T-helper 9 cell (primary cell): ENCODE measurements around the gene LAMTOR5.

Experiments
- DNase-seq: peaks from one replicate; pipeline ENCODE4 v3.0.0-alpha.2; 2020

The LAMTOR5 gene

DNA sequence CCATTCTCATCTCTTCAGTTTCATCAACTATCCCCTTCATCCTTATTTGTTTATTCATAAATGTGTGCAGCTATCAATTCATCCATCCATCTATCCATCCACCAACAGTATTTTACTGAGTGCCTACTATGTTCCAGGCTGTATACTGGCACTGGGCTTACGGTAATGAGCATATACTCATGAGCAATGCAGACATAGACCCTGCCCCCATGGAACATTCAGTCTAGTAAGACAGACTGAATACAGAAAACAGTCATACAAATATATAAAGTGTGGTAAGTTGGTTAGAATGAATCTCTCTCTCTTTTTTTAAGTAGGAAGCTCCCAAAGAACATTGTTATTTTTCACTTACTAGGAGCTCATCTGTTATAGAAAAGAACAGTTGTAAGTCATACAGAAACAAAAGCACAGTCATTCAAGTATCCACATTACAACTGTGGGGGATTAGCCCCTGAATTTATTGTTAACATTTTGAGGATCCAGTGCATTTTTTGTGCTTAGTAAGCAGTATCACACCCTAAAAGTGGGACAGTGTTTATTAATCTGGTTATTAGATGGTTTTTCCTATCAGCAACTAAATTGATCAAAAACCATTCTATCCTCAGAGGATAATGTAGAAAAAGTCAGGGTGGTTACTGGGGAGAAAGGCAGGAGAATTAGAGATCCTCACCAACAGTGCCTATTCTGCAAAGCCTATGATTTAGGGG lies 20.3 kb downstream of the LAMTOR5 start:
- no peak for DNase-seq

DNA sequence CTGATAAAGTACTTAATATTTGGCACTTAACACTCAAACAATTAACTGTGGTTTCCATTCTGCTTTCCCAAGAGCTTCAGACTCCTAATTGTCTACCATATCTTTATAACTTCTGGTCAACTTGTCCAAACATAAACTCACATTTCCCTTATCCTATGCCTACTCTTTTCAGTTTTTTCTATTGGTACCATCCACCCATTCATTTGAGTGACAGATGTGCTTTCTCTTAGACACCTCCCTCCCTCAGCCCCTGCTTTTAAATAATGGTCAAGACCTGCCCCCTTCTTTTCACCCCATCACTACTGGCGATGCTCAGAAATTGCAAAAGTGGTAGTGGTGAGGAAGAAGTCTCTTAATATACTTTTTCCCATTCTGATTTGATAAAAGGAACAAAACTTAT lies 22.1 kb downstream of the LAMTOR5 start:
- no peak for DNase-seq

DNA sequence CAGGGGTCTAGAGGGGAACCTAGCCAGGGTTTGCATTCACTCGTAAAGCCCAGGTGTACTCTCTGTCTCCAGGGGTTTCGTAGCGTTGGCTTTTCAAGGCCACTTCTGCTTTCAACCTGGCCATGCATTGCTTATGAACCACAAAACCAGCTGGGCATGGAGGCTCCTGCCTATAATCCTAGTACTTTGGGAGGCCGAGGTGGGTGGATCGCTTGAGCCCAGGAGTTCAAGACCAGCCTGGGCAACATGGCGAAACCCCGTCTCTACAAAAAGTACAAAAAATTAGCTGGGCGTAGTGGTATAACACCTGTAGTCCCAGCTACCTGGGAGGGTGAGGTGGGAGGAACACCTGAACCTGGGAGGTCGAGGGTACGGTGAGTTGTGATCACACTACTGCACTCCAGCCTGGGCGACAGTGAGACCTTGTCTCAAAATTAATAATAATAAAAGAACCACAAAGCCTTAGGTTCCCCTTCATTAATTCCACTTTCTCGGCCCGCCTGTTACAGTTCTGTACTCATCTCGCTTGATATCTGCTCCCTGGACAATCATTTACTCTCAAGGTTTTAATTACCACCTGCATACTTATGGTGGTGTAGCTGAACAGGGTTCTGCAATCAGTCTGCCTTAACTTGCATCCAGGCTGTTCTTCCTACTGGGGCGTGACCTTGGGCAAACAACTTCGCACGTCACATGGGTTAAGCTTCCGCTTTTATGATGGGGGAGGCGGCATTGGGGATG lies 22.7 kb downstream of the LAMTOR5 start:
- no peak for DNase-seq

DNA sequence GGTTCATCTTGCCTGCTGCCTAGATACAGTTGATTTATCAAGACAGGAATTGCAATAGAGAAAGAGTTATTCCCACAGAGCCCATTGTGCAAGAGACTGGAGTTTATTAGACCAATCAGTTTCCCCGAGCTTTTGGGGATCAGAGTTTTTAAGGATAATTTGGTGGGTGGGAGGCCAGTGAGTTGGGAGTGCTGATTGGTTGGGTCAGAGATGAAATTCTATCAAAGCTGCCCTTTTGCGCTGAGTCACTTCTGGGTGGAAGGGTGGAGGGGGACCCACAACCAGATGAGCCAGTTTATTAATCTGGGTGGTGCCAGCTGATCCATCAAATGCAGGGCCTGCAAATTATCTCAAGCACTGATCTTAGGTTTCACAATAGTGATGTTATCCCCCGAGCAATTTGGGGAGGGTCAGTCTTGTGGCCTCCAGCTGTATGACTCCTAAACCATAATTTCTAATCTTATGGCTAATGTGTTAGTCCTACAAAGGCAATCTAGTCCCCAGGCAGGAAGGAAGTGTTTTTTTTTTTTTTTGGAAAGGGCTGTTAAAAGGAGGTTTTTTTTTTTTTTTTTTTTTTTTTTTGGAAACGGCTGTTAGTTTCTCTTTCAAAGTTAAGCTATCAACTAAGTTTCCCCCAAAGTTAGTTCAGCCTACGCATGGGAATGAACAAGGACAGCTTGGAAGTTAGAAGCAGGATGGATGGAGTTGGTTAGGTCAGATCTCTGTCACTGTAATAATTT lies 24.1 kb downstream of the LAMTOR5 start:
- no peak for DNase-seq

DNA sequence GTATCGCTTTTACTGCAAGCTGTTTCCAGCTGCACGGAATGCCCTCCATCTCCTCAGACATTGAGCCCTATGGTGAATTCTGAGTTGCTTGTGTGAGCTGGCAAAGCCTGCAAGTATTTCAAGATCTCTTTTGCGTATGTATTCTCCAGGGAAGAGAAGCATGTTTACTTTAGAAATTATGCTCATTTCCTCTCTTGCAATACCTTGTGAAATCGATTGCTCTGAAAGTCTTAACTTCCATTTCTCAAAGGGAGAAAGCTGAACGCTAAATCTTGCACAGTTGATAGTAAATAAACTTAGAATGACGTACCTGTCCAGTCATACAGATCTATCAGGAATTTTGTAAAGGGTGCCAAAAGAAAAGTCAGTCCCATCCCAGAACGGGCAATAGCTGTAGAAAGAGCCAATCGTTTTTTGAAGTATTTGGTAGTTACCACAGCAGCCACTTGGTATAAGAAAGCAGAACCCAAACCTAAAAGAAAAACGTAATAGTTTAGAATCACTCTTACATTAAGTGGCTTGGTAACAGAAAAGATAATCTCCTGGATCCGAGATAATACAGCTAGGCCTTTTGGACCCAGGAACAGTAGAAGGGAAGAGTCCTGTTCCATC lies 26.7 kb downstream of the LAMTOR5 start:
- no peak for DNase-seq

DNA sequence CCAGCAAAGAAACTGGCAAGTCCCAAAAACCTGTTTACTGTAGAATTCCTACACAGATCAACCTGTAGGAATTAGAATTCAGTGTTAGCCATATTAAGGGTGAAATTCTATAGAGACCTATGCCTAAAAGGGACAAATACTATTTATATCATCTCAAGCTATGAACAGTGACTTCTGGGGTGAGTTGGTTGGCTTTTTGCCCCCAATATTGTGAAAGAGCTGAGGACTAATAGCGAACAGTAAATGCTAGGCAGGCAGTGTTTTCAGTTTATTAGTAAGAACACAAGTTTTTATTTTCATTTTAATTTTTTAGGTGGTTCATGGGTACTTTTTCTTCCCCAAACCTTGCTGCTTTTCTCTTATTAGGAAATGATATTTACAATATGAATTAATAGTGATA lies 32.0 kb downstream of the LAMTOR5 start:
- DNase-seq: no peak

DNA sequence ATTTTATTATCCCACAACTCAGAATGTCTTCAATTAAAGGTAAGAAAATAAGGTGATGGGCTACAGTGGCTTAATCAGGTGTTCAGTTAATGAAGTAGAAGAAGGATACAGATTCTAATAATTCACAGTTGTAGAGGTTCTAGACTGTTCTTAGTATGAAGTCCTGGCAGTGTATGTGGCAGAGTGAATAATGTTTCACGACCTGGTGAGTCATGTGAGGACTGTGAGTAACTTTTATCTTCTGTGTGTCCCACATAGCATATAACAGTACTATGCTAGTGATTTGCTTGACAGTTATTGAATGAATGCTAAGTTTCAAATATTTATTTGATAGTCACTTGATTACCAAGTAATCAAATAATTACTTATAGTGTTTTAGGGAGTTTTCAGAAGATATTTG lies 36.7 kb downstream of the LAMTOR5 start:
- DNase-seq: no peak

DNA sequence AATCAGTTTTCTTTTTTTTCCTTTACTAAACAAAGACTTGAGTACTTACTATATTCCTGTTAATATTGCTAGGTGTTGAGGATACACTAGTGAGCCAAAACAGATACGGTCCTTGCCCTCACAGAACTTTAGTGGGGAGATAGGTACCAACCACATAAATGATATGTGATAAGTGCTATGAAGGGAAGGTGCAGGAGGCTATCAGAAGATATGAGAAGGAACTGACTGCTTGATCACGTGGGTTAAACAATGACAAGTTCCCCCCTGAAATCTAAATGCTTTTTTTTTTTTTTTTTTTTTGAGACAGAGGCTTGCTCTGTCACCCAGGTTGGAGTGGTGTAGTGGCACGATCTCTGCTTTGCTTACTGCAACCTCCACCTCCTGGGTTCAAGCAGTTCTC lies 43.3 kb downstream of the LAMTOR5 start:
- DNase-seq: no peak

DNA sequence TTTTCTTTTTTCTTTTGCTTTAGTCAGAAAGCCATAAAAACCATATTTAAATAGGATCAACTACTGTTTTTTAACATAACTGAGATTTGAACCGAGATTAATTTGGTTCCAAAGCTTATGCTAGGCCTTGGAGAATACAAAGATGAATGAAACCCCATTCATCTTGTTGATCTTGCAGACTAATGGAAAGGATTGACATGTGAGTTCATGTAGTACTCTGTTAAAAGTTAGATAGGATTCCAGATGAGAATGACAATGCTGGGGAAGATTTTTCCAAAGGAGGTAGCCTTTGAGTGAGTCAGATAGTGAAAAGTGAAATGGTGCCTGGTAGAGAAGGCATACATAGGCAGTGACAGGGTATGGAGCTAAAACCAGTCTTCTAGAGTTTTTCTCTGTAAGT lies 45.6 kb downstream of the LAMTOR5 start:
- DNase-seq: no peak

DNA sequence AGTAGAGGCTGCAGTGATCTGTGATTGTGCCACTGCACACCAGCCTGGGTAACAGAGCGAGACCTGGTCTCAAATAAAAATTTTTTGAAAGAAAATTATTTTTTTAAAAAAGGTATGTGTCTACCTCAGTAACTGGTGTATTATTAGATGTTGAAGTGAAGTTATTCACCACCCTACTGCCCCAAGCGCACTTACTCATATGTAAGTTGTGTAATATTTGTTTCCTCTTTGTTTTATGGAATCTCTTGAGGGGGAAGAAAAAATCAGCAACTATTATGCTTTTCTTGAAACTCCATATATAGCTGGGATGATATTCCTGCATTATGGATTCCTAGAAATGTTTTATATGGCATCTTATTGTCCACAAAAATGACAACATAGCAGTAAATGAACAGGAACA lies 47.1 kb downstream of the LAMTOR5 start:
- DNase-seq: no peak

DNA sequence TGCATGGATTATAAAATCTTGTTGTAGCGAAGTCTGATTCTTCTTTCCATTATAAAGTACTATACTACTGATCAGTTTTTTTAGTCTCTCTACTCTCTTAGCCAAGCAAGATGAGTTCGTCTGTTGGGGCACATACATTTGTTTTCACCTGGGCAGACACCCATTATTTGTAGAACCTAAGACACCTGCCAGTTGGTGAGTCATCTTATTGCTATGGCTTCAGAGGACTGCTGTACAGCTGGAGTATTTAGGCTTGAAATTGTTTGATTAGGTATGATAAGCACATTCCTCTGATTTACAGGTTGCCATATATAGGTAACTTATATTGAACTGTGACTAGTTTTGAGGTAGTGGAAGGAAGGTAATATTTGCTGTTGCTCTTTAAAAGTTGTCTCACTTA lies 51.1 kb downstream of the LAMTOR5 start:
- no peak for DNase-seq

DNA sequence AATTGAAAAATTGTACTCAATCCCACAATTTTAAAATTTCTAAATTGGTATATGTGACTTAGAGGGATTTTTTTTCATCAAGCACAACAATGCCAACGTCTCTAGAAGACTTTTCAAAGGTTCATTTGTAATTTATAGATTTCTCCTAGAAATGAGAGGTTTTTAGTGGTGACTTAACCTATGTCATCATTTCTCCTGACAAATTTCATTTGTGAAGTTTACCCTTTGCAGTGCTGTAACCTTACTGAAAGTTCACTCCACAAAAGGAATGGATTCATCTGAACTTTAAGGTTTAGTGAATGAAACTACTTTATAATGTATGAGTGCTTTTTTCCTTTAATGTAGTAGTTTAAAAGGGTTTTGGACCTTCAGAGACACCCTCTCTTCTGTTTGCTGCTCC lies 52.2 kb downstream of the LAMTOR5 start:
- no peak for DNase-seq
